GM21825 (cell line): ENCODE data around the gene TH.
"Not testable (repeated sequence)": the region's sequence is repeated elsewhere in the genome, so short reads cannot be mapped to it uniquely, and the experiment has no call there.

Experiments
- ATAC-seq: cut with Tn5 transposase; IDR thresholded peaks from one replicate; pipeline ENCODE4 v1.9.1; 2021; ENCODE audit warnings: mild to moderate bottlenecking, moderate library complexity; ENCODE audit not compliant: unreplicated experiment

TH gene

DNA sequence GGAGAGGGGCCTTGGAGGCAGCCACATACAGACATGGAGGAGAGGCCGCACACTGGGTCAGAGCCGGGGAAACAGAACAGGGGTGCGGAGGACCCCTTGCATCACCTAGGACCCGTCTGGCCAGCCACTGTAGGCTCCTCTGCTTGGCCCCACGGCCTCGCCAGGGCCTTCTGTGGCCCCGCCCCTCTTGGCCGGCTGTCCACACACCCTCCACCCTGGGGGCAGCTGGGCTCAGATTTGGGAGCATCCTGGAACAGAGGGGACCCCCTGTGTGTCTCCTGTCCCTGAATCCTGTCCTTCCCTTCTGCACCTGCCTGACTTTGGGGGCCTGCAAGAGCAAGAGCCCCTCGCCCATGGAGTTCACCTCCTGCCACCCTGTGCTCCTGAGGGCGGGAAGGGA lies 7.9 kb upstream of the TH start:
- ATAC-seq: no peak

DNA sequence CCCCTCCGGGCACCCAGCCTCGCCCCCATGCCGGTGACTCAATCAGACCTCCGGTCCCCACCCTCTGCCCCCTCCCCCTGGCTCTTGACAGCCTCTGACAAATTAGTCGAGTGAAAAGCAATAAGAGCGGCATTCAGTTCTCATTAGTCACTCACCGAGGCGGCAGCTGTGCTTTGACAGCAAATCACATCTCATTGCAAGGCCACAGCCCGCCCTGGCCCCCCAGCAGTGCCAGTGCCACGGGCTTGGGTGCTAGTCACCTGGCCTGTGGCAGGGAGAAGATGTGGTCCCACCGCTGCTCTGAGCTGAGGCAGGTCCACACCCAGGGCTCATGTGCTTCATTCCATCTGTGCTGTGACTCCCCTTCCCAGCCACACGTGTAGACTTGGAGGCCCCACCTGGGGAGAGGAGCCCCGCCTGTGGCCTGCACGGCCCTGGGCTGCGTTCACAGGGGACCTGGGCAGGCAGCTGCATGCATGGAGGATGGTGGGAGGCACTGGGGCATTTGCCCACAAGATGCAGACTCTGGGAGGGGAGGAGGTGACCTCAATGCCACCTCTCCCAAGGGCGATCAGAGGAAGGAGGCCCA lies 7.4 kb upstream of the TH start:
- no peak for ATAC-seq

DNA sequence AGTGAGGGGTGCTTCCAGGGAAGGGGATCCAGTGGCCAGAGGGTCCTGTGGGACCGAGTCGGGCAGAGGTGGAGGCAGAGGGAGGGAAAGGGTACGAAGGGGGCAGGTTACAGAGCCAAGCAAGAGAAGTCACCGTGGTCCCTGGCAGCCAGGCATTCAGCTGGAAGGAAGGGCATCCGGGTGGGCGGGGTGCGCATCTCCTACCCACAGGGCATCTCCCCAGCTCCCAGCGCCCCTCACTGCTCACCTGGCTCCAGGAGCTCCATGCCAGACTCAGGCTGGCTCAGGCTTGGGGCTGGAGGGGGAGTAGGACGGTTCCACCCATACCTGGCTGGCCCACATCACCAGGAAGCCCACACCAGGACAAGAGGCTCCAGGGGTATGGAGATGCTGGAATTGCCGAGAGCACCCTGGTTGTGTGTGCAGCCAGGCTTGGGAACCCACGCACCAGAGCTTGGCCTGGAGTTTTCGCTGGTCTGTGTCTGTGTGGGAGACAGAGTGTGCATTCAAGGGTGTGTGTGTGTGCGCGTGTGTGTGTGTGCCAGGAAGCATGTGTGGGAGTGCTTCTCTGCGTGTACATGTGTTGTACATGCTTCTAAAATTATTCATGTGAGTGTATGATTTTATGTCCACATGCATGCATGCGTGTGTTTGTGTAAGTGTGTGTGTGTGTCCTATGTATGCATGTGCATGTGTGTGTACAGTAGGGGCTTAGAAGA lies 6.6 kb upstream of the TH start:
- ATAC-seq: not testable (repeated sequence)

DNA sequence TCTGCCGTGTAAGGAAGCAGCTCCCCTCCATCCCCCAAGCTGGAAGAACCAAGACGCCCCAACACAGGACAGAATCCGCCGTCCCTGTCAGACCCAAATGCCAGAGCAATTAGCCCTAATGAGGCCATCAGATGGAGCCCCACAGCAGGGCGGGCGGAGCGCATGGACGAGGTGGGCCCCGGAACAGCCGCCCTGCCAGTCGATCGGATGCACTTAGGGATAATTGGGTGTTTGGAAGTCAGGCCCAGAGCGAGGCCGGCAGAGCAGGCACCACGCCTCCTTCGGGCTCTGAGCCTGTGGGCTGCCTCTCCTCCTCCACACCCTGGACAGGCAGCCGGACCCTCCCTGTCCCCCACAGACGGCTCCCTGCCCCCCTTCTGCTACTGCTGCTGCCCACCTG lies 5.5 kb upstream of the TH start:
- ATAC-seq: no peak

DNA sequence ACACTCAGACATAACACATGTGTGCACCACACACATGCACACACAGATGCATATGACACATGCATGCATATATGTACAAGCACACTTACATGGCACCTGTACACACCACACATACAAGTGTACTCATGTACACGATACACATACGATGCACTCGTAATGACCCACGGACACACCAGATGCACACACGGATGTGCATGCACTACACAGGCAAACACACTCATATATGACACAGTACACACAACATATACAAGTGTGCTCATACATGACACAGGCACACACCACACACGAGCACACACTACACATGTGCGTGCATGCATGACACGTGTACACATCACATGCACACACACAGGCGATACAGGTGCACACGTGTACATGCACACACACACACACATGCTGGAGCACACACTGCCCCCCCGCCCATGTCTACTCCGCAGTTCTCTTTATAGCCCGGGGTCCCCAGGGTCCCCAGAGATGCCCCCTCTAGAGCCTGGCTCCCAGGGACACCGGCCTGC lies 4.8 kb upstream of the TH start:
- no peak for ATAC-seq

DNA sequence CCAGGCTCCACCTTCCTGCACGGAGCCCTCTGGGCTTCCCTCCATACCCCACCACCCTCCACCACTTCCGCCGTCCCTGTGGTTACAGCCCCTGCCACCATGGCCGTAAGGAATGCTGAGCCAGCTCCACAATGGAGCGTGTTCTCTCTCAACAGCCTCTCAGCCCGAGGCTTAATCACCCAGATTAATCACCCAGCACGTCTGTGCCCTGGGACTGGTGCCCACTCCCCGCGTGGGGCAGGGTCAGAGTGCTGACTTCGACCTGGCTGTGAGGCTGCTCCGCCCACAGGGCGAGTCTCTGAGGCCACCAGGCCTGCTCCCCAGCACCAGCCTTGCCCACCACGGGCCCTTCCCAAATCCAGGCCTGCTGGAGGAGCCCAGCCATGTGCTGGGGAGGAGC lies 4.0 kb upstream of the TH start:
- no peak for ATAC-seq

DNA sequence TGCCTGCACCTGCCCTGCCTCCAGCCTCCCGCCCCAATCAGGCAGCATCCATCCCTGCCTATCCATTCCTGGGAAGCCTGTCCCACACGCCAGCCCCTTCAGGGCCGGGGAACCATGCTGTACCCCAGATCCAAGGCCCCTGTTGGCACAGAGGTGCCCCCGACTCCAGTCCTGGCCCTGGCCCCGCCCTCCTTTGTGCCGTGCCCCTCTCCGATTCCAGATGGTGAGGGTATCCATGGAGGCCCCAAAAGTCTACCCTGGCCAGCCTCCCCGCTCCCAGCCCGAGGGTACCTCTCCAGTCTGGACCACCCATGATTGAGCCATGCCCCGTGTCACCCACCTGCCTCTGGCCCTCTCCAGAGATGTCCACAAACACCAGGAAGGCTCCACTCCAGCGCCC lies 2.7 kb upstream of the TH start:
- ATAC-seq: no peak

DNA sequence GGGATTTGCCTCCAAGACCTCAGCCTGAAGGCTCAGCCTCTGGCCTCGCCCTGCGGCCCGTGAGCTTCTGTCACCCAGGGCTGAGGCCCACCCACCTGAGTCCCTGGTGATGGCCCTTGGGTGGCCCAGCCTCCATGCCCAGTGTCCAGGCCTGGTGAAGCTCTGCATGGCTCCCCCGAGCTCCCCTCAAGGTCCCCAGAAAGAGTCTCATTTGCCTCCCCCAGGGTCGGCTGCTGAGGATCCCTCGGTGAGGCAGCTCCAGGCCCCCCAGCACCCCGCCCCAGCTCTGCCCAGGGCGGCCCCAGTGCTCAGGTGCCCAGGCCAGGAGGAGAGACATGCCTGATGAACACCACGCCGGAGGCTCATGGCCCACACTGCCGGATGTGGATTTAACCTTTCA lies 2.1 kb upstream of the TH start:
- no peak for ATAC-seq

DNA sequence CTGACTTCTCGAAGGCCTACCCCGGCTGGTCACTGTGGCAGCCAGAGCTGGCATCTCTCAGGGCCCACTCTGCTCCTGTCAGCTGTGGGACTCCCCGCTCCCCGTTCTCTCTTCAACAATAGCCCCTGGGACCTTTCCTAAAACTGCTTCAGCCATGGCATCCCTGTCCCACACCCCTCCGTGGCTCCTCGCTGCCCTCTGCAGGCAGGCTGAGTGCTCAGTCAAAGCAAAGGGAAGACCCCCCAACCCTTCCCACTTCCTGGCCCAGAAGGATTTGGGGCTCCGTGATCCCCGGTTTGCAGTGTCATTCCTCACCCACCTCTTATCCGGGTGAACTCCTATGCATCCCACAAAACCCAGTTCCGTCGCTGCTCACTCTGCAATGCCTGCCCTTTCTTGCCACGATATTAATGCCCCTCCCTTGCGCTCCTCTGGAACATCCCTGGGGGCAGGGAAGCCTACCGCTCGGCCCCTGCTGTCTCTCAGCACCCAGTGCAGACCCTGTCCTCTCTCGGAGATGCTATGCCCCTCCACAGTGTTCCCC lies 1.6 kb upstream of the TH start:
- ATAC-seq: no peak

DNA sequence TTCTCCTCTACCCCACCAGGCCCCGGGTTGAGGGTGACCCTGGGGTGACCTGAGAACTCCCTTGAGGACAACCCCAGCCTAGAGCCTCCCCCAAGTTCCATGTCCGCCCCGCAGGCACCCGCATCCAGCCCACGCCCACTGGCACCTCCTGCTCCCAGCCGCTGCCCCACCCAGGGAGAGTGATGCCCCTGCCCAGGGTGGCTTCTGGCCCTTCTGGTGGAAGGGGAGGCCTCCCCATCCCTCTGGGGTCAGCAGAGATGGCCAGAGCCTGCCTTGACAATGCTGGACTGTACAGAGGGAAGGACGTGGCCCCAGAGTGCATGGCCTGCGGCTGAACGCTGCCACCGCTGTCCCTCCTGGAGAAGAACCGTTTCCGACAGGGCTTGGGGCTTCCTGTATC lies 1.1 kb upstream of the TH start:
- ATAC-seq: no peak

DNA sequence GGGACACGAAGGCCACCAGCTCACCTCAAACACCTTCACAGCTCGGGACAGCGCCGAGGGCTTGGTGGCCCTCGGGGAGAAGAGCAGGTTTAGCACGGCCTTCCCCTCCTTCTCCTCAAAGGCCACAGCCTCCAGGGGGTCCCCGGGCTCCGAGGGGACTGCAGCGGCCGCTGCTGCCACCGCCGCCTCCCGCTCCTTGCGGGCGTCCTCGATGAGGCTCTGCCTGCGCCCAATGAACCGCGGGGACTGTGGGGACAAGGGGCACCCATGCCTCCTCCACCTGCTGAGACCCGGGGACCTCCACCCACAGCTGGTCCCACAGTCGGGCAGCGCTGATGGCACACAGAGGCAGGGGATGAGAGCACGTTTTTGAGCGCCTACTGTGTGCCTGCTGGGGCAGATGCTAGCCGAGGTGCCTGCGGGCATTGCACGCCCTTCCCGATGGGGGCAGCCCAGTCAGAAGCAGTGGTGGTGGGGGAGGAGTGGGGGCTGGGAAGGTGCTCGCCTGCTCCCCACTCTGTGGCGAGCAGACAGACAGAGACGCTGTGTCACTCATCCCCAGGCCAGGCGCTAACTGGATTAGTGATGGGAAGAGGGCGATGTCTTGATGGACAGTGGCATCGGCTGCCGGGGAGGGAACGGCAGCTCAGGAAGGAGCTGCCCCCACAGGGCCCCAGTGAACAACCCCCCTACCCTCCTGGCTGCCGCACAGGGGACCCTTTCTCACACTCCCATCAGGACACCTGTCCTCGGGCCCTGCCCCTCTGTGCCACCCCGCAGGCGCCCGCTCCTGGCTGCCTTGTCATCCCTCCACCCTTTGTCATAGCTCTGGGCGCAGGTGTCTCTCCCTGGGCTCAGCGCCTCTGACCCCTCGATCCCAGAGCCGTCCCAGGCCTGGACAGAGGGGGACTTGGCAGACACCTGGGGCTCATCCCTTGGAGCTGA lies 1.7 kb downstream of the TH start:
- ATAC-seq: no peak

DNA sequence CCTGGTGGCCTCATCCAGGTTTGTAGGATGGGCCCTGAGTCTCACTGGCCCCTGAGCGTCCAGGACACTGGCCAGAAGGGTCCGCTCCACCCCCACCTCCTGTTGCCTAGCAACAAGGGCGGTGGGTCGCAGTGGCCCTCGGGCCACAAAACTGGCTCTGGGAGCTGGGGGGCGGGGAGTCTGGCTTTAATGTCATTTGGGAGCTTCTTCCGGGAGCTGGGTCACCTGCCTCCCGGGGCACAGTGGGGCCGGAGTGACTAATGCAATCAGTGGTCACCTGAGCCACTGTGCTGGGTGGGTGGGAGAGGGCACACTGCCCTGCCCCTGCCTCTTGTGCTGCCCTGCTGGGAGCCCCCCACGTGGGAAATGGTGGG lies 2.6 kb downstream of the TH start:
- no peak for ATAC-seq

DNA sequence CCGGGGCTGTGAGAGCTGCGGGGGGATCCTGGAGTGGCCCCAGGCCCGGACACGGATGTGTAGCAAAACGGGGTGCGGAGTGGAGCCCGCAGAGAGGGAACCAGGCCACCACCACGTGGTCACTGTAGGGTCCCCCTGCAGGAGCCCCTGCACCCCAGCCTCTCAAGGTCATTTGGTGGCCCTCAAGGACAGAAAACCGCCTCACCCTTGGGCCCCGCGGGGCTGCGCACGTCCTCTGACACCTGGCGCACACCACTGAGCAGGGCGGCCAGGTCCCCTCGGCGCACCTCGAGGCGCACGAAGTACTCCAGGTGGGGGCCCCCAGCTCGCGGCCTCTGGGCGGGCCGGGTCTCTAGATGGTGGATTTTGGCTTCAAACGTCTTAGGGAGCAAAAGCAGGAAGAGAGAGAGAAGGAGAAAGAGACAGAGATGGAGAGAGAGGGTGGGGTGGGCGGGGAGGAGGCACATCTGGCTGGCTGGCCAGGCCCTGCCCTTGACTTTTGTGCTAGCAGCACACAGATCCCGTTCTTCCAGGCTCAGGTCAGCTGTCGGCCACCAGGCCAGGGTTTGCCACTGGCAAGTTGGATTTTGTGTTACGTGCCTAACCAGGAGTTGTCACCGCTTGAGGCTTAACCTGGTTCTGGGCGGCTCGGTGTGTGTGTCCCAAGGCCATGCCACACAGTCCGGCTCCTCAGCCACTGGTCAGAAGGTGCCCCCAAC lies 3.2 kb downstream of the TH start:
- ATAC-seq: no peak

DNA sequence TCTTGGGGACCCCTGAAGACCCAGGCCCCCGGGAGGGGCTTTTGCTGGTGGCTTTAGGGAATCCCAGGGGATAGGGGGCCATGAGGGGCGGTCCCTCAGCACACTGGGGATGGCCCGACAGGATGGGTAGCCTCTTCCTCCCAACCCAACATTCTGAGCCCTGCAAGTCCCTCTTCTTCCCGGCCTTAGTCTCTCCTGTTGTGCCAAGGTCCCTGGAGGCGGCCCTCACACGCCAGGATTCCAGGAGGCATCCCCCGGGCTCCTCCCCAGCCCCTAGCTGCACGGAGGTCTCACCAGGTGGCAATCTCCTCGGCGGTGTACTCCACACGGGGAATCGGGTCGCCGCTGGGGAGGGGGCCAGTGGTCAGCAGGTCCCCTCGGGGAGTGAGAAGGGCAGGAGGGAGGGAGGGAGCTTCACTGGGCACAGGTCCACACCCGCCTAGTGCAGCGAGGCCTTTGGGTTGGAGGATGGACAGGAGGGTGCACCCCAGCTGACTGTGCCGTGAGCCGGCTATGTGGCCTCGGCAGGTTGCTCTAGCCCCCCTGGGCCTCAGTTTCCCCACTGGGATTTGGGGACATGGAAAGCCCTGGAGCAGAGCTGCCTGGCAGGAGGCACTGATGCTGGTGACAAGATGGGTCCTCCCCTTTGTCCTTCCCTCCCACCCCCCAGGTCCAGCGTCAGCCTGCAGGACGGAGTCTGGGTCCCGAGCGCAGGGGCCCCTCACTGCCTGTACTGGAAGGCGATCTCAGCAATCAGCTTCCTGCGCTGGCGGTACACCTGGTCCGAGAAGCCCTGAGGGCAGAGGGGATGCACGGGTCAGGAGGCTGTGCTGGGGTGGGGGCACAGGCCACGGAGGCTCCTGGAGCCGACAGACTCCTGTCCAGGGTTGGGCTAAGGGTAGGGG lies 4.2 kb downstream of the TH start:
- ATAC-seq: no peak

DNA sequence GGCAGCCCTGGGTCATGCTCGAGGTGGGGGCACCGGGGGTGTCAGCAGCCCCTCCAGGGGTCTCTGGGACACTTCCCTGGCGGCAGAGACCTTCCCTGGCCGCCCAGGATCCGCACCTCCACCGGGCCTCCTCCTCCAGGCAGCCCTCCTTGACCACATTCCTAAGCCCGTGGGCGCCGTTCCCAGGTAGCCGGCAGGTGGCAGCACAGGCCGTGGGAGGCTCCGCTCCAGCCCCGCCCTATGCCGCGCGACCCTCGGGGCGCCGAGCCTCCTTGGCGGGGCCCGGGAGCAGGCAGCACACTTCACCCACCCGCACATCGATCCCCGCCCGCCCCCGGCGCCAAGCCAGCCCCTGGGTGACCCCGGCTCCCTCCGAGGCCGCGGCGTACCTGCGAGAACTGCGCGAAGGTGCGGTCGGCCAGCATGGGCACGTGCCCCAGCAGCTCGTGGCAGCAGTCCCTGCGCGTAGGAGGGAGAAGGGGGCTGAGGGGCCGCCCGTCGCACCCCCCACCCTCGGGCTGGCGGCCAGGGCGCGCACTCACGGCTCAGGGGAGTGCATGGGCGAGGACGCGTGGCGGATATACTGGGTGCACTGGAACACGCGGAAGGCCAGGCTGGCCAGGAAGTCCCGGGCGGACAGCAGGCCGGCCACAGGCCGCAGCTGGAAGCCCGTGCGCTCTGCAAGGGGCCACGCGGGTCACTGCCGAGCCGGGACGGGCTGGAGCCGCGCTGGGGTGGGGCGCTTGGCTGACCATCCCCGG lies 5.3 kb downstream of the TH start:
- no peak for ATAC-seq

DNA sequence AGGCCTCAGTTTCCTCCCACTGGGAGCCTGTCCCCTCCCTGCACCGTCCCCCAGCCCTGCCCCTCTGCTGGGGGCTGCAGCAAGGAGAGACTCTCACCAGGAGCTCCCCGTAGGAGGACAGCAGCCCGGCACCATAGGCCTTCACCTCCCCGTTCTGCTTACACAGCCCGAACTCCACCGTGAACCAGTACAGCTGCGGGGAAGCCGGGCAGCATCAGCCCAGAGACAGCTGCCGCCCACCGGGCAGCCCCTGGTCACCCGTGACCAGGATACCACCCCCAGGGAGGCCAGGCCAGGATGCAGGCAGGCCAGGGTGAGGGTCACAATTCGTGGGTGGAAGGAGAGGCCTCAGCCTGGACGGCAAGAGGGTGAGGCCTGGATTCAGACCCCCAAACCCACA lies 6.0 kb downstream of the TH start:
- ATAC-seq: no peak

DNA sequence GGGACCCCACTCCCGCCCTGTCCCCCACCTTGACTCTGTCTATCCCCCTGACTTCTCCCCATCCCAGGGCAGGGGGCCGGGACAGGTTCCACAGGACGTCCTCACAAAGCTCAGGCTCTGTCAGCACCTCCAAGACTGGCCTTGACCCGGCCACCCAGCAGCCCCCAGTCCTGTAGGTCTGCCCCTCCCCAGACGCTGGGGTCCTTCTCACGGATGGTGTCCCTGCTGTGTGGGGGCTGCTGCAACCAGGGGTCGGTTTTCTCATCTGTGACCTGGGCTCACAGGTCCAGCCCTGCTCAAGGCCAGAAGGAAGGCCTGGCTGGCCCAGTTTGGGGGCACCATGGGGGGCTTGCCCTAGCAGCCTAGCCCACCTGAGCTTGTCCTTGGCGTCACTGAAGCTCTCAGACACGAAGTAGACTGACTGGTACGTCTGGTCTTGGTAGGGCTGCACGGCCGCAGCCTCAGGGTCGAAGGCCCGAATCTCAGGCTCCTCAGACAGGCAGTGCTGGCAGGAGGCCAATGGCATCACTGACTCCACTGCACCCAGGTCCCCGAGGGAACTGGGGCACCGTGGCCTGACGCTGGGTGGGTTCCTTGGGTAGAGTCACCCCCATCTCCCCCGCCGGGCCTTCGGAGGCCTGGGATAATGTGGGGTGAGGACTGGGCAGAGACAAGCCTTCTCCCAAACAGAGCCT lies 6.6 kb downstream of the TH start:
- ATAC-seq: no peak

DNA sequence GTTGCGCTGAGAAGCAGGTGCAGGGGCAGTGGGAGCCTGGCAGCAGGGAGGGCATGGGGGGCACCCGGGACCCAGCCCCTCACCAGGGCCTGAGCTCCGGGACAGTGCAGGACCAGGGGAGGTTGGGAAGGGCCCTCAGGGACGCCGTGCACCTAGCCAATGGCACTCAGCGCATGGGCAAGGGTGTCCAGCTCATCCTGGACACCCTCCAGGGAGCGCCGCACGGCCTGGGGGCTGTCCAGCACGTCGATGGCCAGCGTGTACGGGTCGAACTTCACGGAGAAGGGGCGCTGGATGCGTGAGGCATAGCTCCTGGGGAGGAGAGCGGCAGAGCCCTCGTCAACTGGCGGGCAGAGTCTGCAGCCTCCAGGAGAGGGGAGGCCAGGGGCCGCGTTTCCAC lies 7.5 kb downstream of the TH start:
- ATAC-seq: no peak
